Medulla oblongata (tissue), 1 donor: ENCODE data around the gene TSPAN4.

Source experiments
- DNase-seq: peaks from one replicate; pipeline ENCODE4 v3.0.0-alpha.2; 2015; ENCODE audit errors: extremely low spot score

The TSPAN4 gene

DNA sequence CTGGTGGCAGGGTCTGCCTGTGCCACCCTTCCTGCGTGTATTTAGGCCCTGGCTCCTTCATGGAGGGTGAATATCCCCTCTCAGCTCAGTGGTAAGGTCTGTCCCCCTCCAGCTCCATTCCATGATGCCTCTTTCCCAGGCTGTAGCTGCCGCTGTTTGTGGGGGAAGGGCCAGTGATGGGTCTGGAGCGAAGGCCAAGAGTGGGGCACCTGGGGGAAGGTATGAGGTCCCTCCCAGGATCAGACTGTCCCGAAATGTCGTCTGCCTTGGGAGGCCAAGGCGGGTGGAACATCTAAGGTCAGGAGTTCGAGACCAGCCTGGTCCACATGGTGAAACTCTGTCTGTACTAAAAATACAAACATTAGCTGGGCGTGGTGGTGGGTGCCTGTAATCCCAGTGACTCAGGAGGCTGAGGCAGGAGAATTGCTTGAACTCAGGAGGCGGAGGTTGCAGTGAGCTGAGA is 8.8 kb upstream of the TSPAN4 start:
- DNase-seq, result no peak

DNA sequence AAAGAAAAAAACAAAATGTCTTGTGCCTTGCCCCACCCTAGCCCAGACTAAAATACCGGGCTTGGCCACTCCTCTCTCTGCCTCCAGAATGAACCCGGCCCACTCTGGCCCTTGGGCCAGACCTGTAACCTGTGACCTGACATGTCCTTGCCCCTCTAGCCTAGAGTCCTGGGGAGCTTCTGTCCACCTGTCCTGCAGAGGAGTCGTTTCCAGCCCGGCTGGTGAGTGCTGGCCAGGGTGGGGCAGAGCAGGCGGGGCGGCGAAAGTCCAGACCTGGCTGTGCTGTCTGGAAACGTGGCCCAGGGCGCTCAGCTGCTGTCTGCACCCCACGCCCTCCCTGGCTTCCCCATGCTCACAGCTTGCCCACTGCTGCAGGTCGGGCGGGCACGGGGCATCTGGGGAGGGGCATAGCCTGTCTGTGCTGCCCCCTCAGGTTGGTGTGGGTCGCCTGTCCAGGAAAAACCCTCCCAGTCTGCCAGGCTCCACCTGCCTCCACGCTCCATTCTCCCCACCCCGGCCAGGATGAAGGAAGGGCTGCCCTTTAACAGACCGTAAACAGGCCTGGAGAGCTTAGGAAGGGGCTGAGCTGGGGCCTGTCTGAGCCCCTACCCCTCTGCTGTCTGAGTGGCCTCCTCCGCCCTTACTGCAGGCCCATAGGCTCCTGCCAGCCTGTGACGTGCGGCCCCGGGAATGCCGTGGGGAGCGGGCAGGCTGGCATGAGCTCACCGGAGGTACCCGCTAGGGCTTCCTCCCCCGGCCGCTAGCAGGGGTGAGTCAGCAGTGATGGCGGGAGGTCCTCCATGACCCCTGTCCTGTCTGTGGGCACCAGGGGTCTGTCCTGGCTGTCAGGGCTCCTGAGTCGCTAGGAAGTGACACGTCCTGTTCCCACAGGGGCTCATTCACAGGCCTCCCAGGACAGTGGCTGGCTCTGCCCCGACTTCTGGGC is 8.0 kb upstream of the TSPAN4 start:
- peak; percentile 43 for DNase-seq

DNA sequence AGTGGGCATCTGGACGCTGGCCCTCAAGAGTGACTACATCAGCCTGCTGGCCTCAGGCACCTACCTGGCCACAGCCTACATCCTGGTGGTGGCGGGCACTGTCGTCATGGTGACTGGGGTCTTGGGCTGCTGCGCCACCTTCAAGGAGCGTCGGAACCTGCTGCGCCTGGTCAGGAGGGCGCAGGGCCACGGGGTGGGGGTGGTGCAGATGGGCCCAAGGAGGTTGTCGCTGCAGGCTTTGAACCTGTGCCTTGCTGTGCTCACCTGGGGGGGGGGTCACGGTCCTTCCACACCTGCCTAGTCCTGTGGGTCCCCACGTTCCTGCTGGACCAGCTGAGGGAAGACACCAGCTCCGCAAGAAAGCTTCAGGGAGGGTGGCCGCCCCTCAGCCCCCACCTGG is 6.4 kb upstream of the TSPAN4 start:
- no peak for DNase-seq

DNA sequence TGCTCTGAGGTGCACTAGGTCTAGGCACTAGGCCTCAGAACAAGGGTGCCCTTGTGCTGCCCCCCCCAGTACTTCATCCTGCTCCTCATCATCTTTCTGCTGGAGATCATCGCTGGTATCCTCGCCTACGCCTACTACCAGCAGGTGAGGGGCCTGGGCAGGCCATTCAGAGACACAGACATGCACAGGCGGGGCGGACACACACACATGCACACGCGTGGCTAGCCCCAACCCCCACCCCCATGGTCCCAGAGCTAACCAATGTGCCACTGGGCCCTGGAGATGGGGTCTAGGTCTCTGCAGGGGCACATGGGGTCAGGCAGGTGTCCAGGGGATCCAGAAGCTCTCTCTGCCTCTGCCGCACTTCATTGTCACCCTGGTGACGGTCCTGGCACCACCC is 6.0 kb upstream of the TSPAN4 start:
- no peak for DNase-seq

DNA sequence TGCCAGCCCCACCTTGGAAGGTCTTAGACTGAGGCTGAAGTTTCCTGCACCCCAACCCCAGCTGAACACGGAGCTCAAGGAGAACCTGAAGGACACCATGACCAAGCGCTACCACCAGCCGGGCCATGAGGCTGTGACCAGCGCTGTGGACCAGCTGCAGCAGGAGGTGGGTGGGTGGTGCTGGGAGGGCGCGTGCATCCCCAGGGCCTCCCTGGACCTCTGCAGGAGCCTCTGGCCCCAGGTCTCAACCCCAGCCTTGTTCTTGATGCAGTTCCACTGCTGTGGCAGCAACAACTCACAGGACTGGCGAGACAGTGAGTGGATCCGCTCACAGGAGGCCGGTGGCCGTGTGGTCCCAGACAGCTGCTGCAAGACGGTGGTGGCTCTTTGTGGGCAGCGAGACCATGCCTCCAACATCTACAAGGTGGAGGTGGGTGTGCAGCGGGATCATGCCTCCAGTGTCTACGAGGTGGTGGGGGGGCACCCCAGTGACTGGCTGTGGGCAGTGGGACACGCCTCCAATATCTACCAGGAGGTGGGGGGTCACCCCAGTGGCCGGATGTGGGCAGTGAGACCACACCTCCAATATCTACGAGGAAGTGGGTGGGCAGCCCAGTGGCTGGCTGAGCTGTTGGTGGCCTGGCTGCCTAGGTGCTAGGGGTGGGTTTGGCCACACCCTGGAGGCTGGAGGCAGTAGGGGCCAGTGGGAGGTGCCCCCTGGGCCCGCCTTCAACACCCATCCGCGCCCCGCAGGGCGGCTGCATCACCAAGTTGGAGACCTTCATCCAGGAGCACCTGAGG is 5.3 kb upstream of the TSPAN4 start:
- no peak for DNase-seq

GRCh38 chr11:837990-838307 is 4.7 kb upstream of the TSPAN4 start:
- no peak for DNase-seq

DNA sequence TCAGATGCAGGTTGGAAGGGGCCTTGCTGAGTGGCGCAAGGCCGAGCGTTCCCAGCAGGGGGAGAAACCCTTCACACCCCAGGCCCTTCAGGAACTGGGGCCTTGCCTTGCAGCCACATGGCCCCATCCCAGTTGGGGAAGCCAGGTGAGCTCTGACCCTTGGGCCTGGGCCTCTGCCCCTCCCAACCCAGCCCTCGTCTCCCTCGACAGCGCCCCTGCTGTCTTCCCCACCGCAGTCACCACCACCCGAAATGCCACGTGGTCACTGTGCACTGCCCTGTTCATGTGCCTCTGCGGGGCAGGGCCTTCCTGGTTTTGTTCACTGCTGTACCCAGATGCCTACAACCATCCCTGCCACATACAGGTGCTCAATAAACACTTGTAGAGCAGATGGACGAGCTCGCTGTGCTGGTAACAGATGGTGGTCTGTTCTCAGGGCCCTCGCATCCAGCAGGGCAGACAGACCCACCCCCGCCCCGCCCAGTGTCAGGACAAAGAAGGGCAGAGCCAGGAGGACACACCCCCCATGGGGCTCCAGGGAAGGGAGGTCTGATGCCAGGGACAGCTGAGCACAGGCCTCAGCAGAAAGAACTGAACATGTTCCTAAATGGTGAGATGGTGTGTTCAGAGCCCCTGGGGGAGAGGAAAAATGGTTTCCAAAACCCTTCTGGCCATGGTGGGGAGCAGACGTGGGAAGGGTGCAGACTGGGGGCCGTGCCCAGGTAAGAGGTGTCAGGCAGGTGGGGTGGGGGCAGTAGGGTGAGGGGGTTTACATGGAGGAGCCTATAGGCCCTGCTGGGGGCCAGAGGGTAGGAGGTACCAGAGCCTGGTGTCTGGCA is 4.0 kb upstream of the TSPAN4 start:
- no peak for DNase-seq

- DNase-seq, result no peak
Measured at GRCh38 chr11:839280-839623, 3.4 kb upstream of the TSPAN4 start.

DNA sequence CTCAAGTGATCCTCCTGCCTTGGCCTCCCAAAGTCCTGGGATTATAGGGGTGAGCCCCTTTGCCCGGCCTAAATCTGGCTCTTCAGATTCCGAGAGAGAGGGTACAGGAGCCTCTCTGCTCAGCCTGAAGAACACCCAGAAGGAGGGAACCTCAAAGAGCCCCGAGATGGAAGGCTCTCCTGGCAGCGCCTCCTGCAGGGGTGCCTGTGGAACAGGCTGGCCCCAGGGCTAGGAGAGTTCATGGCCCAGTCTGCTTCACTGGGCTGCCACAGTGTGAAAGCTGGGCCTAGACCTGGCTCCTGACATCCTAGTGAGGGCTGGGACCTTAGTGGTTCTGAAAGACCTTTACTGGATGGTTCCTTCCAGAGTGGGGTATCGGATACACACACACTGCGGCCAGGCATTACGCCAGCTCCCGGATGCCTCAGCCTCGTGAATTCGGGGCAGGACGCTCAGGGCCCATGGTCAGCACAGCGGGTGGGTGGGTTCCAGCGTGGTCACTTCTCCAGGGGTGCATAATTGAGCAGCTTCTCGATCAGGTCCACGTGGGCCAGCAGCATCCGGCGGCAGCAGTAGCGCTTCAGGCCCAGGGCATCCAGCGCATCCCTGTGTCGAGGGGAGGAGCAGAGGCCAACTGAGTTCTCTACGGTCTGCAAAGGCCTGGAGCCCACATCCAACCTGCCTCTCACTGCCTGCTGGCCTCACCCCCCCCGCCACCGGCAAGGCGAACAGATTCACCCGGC is 2.6 kb upstream of the TSPAN4 start:
- no peak for DNase-seq

GRCh38 chr11:841981-842369 is 677 bp upstream of the TSPAN4 start:
- no peak for DNase-seq

GRCh38 chr11:843086-843734 is 558 bp downstream of the TSPAN4 start:
- DNase-seq, result no peak

GRCh38 chr11:843818-844692 is 1.4 kb downstream of the TSPAN4 start:
- DNase-seq, result peak; percentile 56

DNA sequence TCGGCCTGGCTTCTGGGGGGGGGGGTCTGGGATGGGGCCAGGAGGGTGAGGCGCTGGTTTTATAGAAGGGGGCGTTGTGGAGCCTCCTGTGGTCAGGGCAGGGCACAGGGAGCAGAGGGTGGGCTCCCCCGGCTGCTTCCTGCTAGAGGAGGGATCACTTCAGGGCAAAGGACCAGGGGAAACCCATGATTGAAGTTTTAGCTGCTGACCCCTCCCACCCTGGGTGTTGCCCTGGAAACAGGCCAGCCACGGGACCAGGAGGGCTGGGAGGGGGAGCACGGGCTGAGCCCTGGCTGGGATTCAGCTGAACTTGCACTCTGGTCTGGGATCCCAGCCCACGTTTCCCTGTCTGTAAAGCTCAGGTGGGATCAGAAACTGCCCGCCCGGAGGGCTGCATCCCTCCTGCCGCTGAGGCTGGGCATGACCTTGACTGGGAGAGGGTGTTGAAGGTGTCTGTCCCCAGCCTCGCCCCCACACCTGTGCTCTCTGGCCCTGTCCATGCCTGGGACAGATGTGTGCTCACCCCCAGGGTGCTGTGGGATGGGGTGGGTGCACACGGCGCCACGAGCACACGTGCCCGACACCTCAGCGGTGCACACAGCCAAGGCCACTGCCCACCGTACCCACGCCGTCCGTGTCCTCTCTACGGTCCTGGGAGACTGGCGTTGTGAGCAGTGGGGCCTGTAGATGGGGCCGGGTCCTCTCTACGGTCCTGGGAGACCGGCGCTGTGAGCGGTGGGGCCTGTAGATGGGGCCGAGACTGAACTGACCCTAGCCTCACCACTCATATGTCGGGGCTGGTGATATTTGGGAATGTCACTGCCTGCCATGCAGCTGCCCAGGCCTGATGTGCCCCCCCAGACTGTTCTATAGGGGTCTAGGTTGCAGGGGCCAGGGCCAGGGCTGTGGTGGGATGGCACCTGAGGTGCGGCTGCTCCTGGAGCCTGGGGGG is 2.3 kb downstream of the TSPAN4 start:
- peak; percentile 68 for DNase-seq

DNA sequence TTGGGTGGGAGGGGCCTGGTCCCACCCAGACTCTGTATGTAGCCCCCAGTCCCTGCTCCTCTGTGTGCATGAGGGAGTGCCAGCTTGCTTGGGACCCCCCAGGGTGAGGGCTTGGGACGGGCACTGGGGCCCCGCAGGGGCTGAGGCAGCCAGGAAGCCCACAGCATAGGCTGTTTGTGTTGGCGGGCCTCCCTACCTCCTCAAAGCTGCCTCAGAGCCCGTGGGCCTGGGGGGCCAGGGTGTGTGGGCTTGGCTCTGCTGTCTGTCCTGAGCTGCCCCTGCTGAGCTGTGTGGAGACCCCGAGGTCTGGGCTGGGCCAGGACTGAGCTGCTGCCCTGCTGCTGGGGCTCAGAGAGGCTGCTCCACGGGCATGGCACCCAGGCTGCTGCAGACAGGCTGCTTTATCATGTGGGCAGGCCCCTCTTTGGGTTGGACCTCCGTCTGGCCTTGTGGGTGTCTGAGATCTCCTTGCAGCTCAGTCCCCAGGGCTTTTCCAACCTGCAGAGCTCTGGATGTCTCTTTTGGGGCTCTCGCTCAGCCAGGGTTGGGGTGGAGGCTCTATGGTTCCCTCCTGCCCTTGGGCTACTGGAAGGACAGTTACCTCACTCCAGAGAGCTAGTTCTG is 3.3 kb downstream of the TSPAN4 start:
- DNase-seq, result no peak

- DNase-seq, result no peak
Measured at GRCh38 chr11:846496-847098, 3.9 kb downstream of the TSPAN4 start.

DNA sequence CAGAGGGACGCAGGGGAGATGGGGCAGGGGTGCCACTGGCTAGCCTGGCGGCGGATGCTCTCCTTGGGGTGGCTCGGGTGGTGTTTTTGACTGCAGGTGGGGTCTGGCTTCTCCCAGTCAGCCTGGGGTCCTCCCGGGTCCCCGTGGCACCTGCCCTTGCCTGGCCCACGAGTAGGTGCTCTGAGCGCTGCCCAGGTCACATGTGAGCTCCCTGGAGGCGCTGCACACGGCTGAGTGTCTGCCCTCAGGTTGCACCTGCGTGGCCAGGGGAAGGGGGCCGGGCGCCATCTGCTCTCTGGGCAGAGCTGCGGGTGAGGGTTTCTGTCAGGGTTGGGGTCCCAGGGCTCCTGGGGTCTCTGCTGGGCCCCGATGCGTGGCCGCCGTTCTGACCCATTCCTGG is 5.2 kb downstream of the TSPAN4 start:
- no peak for DNase-seq

DNA sequence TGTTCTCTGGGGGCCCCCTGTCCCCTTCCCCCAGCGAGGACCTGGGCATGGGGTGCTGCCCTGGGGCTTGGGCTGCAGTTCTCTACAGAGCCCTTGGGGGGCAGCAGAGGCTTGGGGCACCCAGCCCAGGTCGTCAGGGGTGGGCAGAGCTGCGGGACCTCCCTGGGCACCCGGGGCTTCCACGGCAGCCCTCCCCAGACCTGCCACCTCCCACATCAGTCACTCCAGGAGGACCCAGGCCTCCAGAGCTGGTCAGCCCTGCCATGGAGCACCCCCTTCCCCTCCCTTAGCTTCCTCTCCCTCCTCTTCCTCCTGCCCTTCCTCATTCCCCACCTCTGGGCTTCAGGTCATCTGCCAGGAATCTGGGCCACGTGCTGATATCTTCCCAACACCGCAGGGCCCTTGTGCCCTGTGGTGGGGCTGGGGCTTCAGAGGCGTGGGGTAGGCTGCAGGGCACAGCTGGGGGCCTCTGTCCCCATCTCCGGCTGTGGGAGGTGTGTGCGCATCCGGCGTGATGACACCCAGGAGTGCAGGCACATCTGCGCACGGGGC is 5.8 kb downstream of the TSPAN4 start:
- DNase-seq, result peak; percentile 27
